Endothelial cell (in vitro differentiated cells): Measurements from ENCODE around the gene KCNQ1. TPM values are rescaled to one million over a fixed set of nuclear protein-coding genes. Genes with fewer than 3 reads are reported as not detected.

Source experiments
- DNase-seq: peaks from one replicate; pipeline ENCODE4 v3.0.0; 2021; ENCODE audit warnings: low spot score
- H3K27ac Mint-ChIP-seq: one replicate; pipeline ENCODE4 v1.8.0; 2021; ENCODE audit warnings: mixed read lengths, inconsistent platforms; ENCODE audit not compliant: unreplicated experiment
- H3K27me3 Mint-ChIP-seq: one replicate; pipeline ENCODE4 v1.8.0; 2021; ENCODE audit warnings: mild to moderate bottlenecking, moderate library complexity, mixed read lengths, inconsistent platforms; ENCODE audit not compliant: unreplicated experiment
- H3K36me3 Mint-ChIP-seq: one replicate; pipeline ENCODE4 v1.8.0; 2021; ENCODE audit warnings: mild to moderate bottlenecking, low read depth, mixed read lengths, inconsistent platforms; ENCODE audit not compliant: unreplicated experiment
- H3K4me1 Mint-ChIP-seq: one replicate; pipeline ENCODE4 v1.8.0; 2021; ENCODE audit warnings: mild to moderate bottlenecking, mixed read lengths, inconsistent platforms; ENCODE audit not compliant: unreplicated experiment
- H3K4me3 Mint-ChIP-seq: one replicate; pipeline ENCODE4 v1.8.0; 2021; ENCODE audit warnings: mild to moderate bottlenecking, mixed read lengths, inconsistent platforms; ENCODE audit not compliant: unreplicated experiment
- H3K9me3 Mint-ChIP-seq: one replicate; pipeline ENCODE4 v1.8.0; 2021; ENCODE audit warnings: mixed read lengths, inconsistent platforms; ENCODE audit not compliant: unreplicated experiment
- total RNA-seq: library from RNA; stranded (reverse); fragmentation: NEBNext Ultra II Directional; extraction: Animal tissue kit (Norgen Biotek cat#: 25700); gene quantifications from one replicate; pipeline ENCODE4 v1.2.1, GENCODE V29; 2021; ENCODE audit not compliant: unreplicated experiment
- TF ChIP-seq, protein P1 (sequence below): fragments of 200-600 bp; sonication (generic); IDR thresholded peaks from one replicate; pipeline ENCODE4 v1.5.0; 2021; ENCODE audit warnings: antibody characterized with exemption; ENCODE audit not compliant: unreplicated experiment

The KCNQ1 gene
- total RNA-seq, 1 donor from 2014 or later: 35.3 TPM

DNA sequence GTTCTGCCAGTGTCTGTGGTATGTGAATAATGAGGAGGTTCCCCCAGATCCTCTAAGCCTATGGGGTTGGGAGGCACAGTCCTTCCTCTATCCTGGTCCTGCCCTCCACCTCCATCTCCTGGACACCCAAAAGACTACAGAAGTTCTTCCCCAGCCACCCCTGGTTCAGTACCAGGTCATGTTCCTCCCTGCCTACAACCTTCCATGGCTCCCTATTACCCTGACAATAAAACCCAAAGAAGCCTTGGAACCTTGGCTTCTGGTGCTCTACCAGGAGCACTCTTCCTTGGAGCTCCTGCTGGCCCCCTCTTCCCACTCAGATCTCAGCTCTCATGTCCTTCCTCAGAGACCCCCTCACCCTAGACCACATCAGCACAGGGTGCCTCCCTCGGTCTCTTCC is 13.4 kb upstream of the KCNQ1 start:
- no peak overlapping the region for H3K27ac Mint-ChIP-seq
- no peak for DNase-seq
- TF ChIP-seq, protein P1, sequence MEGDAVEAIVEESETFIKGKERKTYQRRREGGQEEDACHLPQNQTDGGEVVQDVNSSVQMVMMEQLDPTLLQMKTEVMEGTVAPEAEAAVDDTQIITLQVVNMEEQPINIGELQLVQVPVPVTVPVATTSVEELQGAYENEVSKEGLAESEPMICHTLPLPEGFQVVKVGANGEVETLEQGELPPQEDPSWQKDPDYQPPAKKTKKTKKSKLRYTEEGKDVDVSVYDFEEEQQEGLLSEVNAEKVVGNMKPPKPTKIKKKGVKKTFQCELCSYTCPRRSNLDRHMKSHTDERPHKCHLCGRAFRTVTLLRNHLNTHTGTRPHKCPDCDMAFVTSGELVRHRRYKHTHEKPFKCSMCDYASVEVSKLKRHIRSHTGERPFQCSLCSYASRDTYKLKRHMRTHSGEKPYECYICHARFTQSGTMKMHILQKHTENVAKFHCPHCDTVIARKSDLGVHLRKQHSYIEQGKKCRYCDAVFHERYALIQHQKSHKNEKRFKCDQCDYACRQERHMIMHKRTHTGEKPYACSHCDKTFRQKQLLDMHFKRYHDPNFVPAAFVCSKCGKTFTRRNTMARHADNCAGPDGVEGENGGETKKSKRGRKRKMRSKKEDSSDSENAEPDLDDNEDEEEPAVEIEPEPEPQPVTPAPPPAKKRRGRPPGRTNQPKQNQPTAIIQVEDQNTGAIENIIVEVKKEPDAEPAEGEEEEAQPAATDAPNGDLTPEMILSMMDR: no peak

GRCh38 chr11:2432171-2432621 is 12.6 kb upstream of the KCNQ1 start:
- H3K27ac Mint-ChIP-seq: no peak overlapping the region
- no peaks in the 10 kb centered on the region for H3K4me1 Mint-ChIP-seq
- no peak for DNase-seq
- H3K36me3 Mint-ChIP-seq: no peaks in the 10 kb centered on the region
- peaks cover 4% of the 10 kb centered on the region for H3K27me3 Mint-ChIP-seq
- H3K4me3 Mint-ChIP-seq: no peak overlapping the region
- TF ChIP-seq, protein P1: no peak
- no peaks in the 10 kb centered on the region for H3K9me3 Mint-ChIP-seq

More for the DNA sequence above, 13.4 kb upstream of the KCNQ1 start:
- no peaks in the 10 kb centered on the region for H3K4me1 Mint-ChIP-seq
- no peak overlapping the region for H3K4me3 Mint-ChIP-seq
- H3K9me3 Mint-ChIP-seq: no peaks in the 10 kb centered on the region
- H3K36me3 Mint-ChIP-seq: no peaks in the 10 kb centered on the region
- peaks cover 4% of the 10 kb centered on the region for H3K27me3 Mint-ChIP-seq

GRCh38 chr11:2432628-2433071 is 12.2 kb upstream of the KCNQ1 start:
- H3K4me3 Mint-ChIP-seq: no peak overlapping the region
- DNase-seq: no peak
- TF ChIP-seq, protein P1: no peak
- H3K36me3 Mint-ChIP-seq: no peaks in the 10 kb centered on the region
- H3K27me3 Mint-ChIP-seq: peaks cover 4% of the 10 kb centered on the region
- H3K27ac Mint-ChIP-seq: no peak overlapping the region
- H3K9me3 Mint-ChIP-seq: no peaks in the 10 kb centered on the region
- no peaks in the 10 kb centered on the region for H3K4me1 Mint-ChIP-seq

DNA sequence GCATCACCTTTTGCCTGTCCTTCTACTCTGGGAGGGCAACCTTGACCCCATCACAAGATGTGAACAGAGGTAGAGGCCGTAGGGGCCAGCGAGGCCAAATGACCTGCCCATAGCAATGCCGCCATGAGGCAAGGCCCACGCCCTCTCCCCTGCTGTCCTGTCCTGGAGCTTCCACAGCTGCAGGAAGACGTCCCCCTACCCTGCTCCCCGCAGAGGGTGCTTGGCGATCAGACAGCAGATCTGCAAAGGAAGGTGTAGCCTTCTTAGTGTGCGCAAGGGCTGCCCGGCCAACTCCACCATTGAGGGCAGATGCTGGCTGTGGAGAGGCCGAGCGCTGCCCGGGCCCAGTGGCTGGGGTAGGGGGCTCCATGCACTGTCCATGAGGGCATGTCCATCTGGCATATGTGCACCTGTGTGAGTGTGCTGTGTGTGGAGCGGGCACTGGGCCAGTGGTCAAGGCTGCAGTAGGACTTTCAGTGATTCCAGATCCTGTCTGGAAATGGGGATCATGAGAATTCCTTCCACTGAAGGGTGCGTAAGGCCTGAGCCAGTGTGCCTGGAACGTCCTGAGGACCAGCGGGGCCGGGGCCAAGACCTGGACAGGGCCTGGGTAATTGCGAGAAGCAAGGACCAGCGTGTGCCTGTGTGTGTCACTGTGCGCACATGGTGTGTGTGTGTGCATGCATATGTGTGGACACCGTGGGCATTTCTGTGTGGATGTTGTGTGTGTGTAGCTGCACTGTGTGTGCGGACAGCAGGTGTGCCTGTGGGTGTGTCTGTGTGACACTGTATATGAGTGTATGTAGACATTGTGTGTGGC is 11.5 kb upstream of the KCNQ1 start:
- Mint-ChIP-seq H3K36me3 (no peaks in the 10 kb centered on the region), H3K27me3 (peaks cover 8% of the 10 kb centered on the region), H3K4me1 (no peaks in the 10 kb centered on the region), H3K9me3 (no peaks in the 10 kb centered on the region), H3K4me3 (no peak overlapping the region), H3K27ac (no peak overlapping the region)
- TF ChIP-seq, protein P1: no peak
- no peak for DNase-seq

GRCh38 chr11:2434008-2434407 is 10.8 kb upstream of the KCNQ1 start:
- TF ChIP-seq, protein P1: no peak
- peaks cover 8% of the 10 kb centered on the region for H3K27me3 Mint-ChIP-seq
- no peaks in the 10 kb centered on the region for H3K4me1 Mint-ChIP-seq

More at GRCh38 chr11:2434008-2434407, 10.8 kb upstream of the KCNQ1 start:
- no peak overlapping the region for H3K27ac Mint-ChIP-seq
- no peak overlapping the region for H3K4me3 Mint-ChIP-seq
- H3K36me3 Mint-ChIP-seq: no peaks in the 10 kb centered on the region
- no peak for DNase-seq
- H3K9me3 Mint-ChIP-seq: no peaks in the 10 kb centered on the region
